Hepatocyte (in vitro differentiated cells): ENCODE measurements around the gene TOGARAM1.

Experiments used
- EZH2phosphoT487 ChIP-seq: fragments of 200-600 bp; sonication (generic); IDR thresholded peaks from one replicate; pipeline ENCODE4 v1.6.1; 2018; ENCODE audit warnings: antibody characterized with exemption, mild to moderate bottlenecking, low read depth, moderate library complexity; ENCODE audit not compliant: unreplicated experiment, severe bottlenecking
- TF ChIP-seq, protein P1 (sequence below): fragments of 200-600 bp; sonication (generic); IDR thresholded peaks from 2 replicates; pipeline ENCODE4 v1.5.1; 2016; ENCODE audit warnings: antibody characterized with exemption, mild to moderate bottlenecking; ENCODE audit not compliant: poor library complexity

DNA sequence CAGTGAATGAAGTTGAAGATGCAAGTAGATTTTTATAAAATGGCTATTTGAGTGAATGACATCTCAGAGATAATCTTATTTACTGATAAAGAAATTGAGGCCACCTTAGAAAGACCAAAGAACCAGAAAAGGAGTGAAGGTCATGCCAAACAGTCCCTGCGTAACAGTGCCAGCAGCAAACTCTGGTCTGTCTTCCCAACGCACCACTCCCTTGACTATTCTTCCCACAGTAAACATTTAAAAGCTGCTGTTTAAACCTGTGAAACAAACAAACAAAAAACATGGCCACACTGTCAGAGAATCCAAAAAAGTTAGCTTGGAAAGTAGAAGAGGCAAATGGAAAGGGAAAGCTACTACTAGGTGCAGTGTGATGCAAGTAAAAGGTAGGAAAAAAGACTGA is 120.4 kb downstream of the TOGARAM1 start:
- TF ChIP-seq EZH2phosphoT487: no peak
- TF ChIP-seq, protein P1, sequence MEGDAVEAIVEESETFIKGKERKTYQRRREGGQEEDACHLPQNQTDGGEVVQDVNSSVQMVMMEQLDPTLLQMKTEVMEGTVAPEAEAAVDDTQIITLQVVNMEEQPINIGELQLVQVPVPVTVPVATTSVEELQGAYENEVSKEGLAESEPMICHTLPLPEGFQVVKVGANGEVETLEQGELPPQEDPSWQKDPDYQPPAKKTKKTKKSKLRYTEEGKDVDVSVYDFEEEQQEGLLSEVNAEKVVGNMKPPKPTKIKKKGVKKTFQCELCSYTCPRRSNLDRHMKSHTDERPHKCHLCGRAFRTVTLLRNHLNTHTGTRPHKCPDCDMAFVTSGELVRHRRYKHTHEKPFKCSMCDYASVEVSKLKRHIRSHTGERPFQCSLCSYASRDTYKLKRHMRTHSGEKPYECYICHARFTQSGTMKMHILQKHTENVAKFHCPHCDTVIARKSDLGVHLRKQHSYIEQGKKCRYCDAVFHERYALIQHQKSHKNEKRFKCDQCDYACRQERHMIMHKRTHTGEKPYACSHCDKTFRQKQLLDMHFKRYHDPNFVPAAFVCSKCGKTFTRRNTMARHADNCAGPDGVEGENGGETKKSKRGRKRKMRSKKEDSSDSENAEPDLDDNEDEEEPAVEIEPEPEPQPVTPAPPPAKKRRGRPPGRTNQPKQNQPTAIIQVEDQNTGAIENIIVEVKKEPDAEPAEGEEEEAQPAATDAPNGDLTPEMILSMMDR: no peak
